MCF 10A (cell line): ENCODE measurements around the gene LRMDA. TPM values are rescaled to one million over a fixed set of nuclear protein-coding genes. Genes with fewer than 3 reads are reported as not detected.

ENCODE experiments used
- BruUV-seq: library from RNA; stranded (reverse); fragments of 400-500 nt; replicated peaks from 2 replicates; lab custom pipeline; 2021; lab: Mats Ljungman, UMichigan
- CTCF ChIA-PET: fragments of 300-600 bp; sonication (Branson Sonifier 250); formaldehyde crosslinking; extraction: SDS; loops from one replicate; lab custom pipeline; 2021; ENCODE audit warnings: antibody characterized with exemption, inconsistent platforms; lab: Yijun Ruan, JAX
- POLR2A ChIA-PET: fragments of 300-600, 350-650 bp; sonication (Branson Sonifier 250); formaldehyde crosslinking; extraction: SDS; loops from one replicate; lab custom pipeline; 2020; ENCODE audit warnings: antibody characterized with exemption, inconsistent platforms; lab: Yijun Ruan, JAX
- DNase-seq: peaks from one replicate; pipeline ENCODE4 v3.0.0-alpha.2; 2018; ENCODE audit not compliant: unreplicated experiment
- H3K27ac Mint-ChIP-seq: one replicate; pipeline ENCODE4 v1.8.0; 2022; ENCODE audit warnings: mild to moderate bottlenecking, low read depth, mixed read lengths; ENCODE audit not compliant: unreplicated experiment
- H3K27me3 Mint-ChIP-seq: one replicate; pipeline ENCODE4 v1.8.0; 2022; ENCODE audit warnings: mixed read lengths; ENCODE audit not compliant: insufficient read depth, unreplicated experiment
- H3K36me3 Mint-ChIP-seq: one replicate; pipeline ENCODE4 v1.8.0; 2022; ENCODE audit warnings: mild to moderate bottlenecking, moderate library complexity, mixed read lengths; ENCODE audit not compliant: insufficient read depth, unreplicated experiment
- H3K4me1 Mint-ChIP-seq: one replicate; pipeline ENCODE4 v1.8.0; 2022; ENCODE audit warnings: mixed read lengths; ENCODE audit not compliant: insufficient read depth, unreplicated experiment
- H3K4me3 Mint-ChIP-seq: one replicate; pipeline ENCODE4 v1.8.0; 2022; ENCODE audit warnings: mild to moderate bottlenecking, moderate library complexity, mixed read lengths; ENCODE audit not compliant: unreplicated experiment
- H3K9me3 Mint-ChIP-seq: one replicate; pipeline ENCODE4 v1.8.0; 2022; ENCODE audit warnings: mixed read lengths; ENCODE audit not compliant: unreplicated experiment
- CTCF ChIP-seq: fragments of 200-600 bp; IDR thresholded peaks from one replicate; pipeline ENCODE4 v1.8.0; 2022; ENCODE audit warnings: antibody characterized with exemption, mild to moderate bottlenecking; ENCODE audit not compliant: unreplicated experiment
- intact Hi-C: fragments of 100-400 bp; cut with micrococcal nuclease; formaldehyde crosslinking; loops from 2 replicates; pipeline ENCODE4 v1.14.1; 2022
- total RNA-seq: library from RNA; stranded (reverse); gene quantifications from 2 replicates; pipeline ENCODE4 v1.2.3, GENCODE V29; 2022

Gene LRMDA
- total RNA-seq, 1 experiment from 2014 or later = not detected

GRCh38 chr10:76040107-76040829, 608.8 kb downstream of the LRMDA start:
- ChIA-PET POLR2A (interaction anchor here (0.5 kb wide), 1 partner anchor 1785 kb away, joined by 3 read pairs; no protein-coding TSS in a partner anchor), CTCF (interaction anchor here (1.4 to 1.5 kb wide), 2 partner anchors 14 to 264 kb away, joined by 3 to 4 read pairs; no protein-coding TSS in a partner anchor)
- intact Hi-C loops = no loop called here
- H3K27me3 Mint-ChIP-seq = peaks cover 5% of the 10 kb centered on the region
- H3K27ac Mint-ChIP-seq = no peak overlapping the region
- H3K4me1 Mint-ChIP-seq = peaks cover 6% of the 10 kb centered on the region
- no peaks in the 10 kb centered on the region for H3K36me3 Mint-ChIP-seq
- H3K9me3 Mint-ChIP-seq = no peaks in the 10 kb centered on the region
- no peak overlapping the region for H3K4me3 Mint-ChIP-seq
- no peak for TF ChIP-seq CTCF
- no TSS peak for BruUV-seq
- DNase-seq = no peak

DNA sequence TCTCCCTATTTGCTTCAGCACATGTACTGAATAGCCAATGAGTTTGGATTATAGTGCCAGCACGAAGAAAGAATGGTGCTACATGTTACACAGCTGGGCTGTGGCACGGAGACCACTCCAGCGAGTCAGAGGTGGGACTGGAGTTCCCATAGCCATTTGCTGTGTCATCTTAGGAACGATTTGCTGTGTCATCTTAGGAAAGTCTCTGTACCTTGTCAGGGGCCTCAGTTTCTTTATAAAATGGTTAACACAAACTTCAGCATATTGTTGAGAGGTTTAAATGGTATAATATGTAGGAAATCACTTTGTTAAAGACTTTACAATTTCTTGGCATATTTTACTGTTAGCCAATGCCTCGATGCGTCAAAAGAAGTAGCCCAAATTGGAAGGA, 609.4 kb downstream of the LRMDA start:
- no peak for DNase-seq
- intact Hi-C loops = no loop called here

GRCh38 chr10:76041551-76041950, 610.1 kb downstream of the LRMDA start:
- ChIA-PET CTCF (interaction anchor here (0.5 to 0.6 kb wide), 2 partner anchors 53 to 702 kb away, joined by 3 read pairs; no protein-coding TSS in a partner anchor), POLR2A (no interaction called here)
- H3K36me3 Mint-ChIP-seq = no peaks in the 10 kb centered on the region
- no TSS peak for BruUV-seq
- H3K4me1 Mint-ChIP-seq = peaks cover 1% of the 10 kb centered on the region
- no peaks in the 10 kb centered on the region for H3K9me3 Mint-ChIP-seq
- DNase-seq = no peak
- TF ChIP-seq CTCF = no peak
- H3K4me3 Mint-ChIP-seq = no peak overlapping the region
- no peak overlapping the region for H3K27ac Mint-ChIP-seq
- intact Hi-C loops = no loop called here
- H3K27me3 Mint-ChIP-seq = peaks cover 12% of the 10 kb centered on the region

More for the DNA sequence above, 609.4 kb downstream of the LRMDA start:
- H3K27ac Mint-ChIP-seq = no peak overlapping the region
- ChIA-PET CTCF (no interaction called here), POLR2A (no interaction called here)
- H3K4me3 Mint-ChIP-seq = no peak overlapping the region
- peaks cover 6% of the 10 kb centered on the region for H3K4me1 Mint-ChIP-seq
- TF ChIP-seq CTCF = no peak
- peaks cover 11% of the 10 kb centered on the region for H3K27me3 Mint-ChIP-seq
- BruUV-seq = no TSS peak
- H3K36me3 Mint-ChIP-seq = no peaks in the 10 kb centered on the region
- no peaks in the 10 kb centered on the region for H3K9me3 Mint-ChIP-seq

GRCh38 chr10:76043261-76043660, 611.8 kb downstream of the LRMDA start:
- no peaks in the 10 kb centered on the region for H3K36me3 Mint-ChIP-seq
- H3K4me1 Mint-ChIP-seq = no peaks in the 10 kb centered on the region
- no peaks in the 10 kb centered on the region for H3K9me3 Mint-ChIP-seq
- H3K27ac Mint-ChIP-seq = no peak overlapping the region
- H3K4me3 Mint-ChIP-seq = no peak overlapping the region
- POLR2A ChIA-PET = interaction anchor here (0.6 kb wide), 2 partner anchors 641 to 949 kb away, joined by 3 to 4 read pairs; no protein-coding TSS in a partner anchor
- no TSS peak for BruUV-seq
- no peak for TF ChIP-seq CTCF
- CTCF ChIA-PET = interaction anchor here (0.7 to 0.9 kb wide), 3 partner anchors 261 to 642 kb away, joined by 3 to 6 read pairs (median 5); no protein-coding TSS in a partner anchor
- no peak for DNase-seq
- intact Hi-C loops = no loop called here
- peaks cover 12% of the 10 kb centered on the region for H3K27me3 Mint-ChIP-seq
